Stimulated activated CD8-positive, alpha-beta memory T cell treated with anti-CD3 and anti-CD28 coated beads, Interleukin-7, amount 100 ng/mL, for 4 hours (primary cell): Measurements from ENCODE around the gene BNC2.

Source experiments
- DNase-seq, 2 donors: peaks; one replicate each; pipeline ENCODE4 v3.0.0-alpha.2; 2020; ENCODE audit warnings: low read depth in 2 of 2

The BNC2 gene

GRCh38 chr9:16755467-16756160 lies 114.9 kb downstream of the BNC2 start:
- DNase-seq: no peak

- no peak for DNase-seq
Measured at GRCh38 chr9:16754662-16755061, 115.8 kb downstream of the BNC2 start.

DNA sequence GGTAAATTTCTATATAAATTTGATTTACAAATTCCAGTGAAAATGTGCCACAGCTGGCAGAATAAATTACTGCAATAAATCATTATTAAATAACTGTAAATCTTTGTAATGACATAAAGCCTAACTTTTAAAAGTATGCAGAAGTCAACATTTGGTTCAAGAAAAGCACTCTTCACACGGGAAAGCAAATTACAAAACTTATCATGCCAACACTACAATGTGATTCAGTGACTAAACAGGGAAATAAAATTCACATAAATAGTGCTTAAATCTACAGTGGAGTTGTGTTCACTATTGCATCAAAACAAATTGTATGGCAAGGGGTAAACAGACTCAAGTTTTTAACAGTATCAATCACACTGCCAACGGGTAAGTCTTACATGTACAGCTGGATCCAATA lies 117.2 kb downstream of the BNC2 start:
- DNase-seq: no peak

DNA sequence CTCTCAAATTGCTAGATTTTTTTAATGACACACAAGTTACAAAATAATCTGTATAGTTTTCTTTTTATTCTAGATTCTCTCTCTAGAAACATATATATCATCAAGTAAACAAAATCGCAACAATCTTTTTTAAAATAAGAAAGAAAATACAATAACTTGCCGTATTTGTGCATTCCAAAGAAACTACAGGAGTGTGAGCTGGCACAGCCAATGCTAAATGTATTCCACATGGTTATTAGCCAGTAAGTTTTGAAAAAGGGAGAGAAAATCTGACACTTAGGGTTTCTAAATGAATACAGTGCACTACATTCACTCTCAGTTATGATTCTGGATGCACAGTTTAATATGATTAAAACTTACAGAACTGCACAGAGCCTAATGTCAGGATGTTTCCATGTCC lies 117.9 kb downstream of the BNC2 start:
- DNase-seq: no peak

GRCh38 chr9:16750553-16750952 lies 119.9 kb downstream of the BNC2 start:
- no peak for DNase-seq

- no peak for DNase-seq
Measured at GRCh38 chr9:16745359-16745758, 125.1 kb downstream of the BNC2 start.

- DNase-seq: no peak
Measured at GRCh38 chr9:16744394-16744793, 126.1 kb downstream of the BNC2 start.

GRCh38 chr9:16743375-16743774 lies 127.1 kb downstream of the BNC2 start:
- no peak for DNase-seq

GRCh38 chr9:16735001-16735400 lies 135.5 kb downstream of the BNC2 start:
- no peak for DNase-seq

DNA sequence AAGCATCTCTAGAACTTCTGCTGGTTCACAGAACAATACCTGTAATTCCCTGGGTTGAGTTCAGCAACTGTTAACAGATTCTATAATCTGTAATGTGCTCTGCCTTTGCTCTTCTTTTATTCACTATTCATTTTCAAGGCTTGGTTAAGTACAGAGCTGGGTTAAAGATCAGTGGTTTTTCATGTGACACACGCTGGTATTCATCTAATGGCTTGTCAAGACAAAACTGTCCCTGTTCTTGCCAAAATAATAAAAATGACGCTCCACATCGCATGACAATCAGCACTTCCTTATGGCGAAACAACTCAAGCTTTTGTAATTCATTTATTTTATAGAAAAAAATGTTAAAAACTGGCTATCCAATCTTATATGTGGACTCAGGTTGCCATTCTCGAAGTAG lies 137.9 kb downstream of the BNC2 start:
- no peak for DNase-seq

DNA sequence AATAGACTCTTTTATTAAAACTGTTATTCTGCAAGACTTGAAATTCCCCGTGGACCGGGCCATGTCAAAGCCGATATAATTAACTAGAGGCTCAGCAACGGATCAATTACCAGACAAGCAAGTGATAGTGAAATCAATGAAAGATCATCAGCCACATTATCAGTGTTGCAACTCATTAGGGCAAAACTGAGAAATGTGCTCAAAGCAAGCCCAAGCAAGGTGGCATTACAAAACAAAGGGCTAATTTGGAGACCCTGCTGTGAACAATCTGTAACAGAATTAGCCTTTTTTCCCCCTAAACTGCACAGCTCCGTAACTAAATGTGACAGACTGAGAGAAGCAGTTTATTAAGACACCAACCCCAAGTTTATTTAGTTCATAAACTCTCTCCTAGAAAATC lies 140.3 kb downstream of the BNC2 start:
- DNase-seq: no peak

GRCh38 chr9:16729651-16730050 lies 140.8 kb downstream of the BNC2 start:
- DNase-seq: no peak

GRCh38 chr9:16728137-16728508 lies 142.3 kb downstream of the BNC2 start:
- DNase-seq: no peak

DNA sequence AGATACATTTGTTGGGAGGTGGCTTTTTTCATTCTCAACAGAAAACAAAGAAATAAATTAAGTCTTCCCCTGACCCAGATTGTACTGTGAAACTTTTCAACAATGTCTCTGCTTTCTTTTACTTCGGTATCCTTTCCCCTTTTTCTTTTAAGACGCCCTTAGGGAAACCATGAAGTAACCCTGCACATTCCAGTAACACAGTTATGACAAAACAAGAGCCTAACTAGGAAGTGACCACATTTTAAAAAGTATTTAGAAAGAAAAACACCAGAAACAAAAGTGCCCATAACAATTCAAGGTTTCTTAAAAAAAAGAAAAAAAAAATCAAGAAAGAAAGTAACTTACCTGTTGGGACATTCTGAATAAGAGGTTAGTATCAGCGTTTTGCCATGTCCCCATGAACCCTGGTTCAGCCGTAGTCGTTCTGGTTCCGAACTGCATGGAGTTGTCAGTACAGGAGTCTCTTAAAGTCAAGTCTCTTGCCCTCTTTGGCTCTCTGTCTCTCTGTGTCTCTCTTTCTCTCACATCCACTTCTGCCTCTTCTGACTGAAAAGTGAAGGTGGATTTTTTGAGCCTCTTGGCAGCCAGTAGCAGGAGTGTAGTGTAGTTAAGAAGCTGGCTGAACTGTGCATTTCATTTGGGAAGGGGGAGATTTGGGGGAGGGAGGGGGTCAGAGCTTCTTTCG lies 142.9 kb downstream of the BNC2 start:
- DNase-seq: no peak

DNA sequence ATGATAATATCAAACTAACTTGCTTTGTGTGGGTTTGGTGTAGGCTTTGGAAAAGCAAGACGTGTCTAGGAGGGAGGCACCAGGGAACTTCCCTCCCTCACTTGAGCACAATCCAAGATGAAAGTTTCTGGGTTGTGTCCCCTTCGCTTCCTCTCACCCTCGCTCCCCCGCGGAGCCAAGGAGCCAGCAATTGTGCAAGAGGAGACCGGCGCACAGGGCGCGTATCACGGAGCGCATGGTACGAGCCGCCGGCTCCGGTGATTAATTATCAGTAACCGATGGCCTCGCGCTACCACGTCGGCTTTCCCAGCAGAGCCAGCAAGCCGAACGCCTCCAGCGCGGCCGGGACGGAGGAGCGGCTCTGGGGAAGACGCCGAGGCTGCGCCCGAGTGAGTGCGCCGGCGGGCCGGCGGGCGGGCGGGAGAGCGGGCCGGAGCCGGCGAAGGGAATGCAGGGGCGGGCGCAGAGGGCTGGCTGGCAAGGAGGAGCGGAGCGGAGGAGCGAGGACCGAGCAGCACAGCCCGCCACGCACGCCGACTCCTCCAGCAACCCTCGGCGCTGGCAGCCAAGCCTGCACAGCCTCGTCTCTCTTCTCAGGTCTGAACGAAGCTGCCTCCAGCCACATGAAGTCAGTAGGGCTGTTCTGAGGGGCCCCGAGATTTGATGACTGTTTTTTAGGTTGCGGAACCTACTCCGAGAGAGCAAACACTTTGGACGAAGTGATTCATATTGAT lies 143.6 kb downstream of the BNC2 start:
- no peak for DNase-seq

GRCh38 chr9:16726029-16726428 lies 144.4 kb downstream of the BNC2 start:
- DNase-seq: no peak

GRCh38 chr9:16725066-16725465 lies 145.4 kb downstream of the BNC2 start:
- DNase-seq: no peak

DNA sequence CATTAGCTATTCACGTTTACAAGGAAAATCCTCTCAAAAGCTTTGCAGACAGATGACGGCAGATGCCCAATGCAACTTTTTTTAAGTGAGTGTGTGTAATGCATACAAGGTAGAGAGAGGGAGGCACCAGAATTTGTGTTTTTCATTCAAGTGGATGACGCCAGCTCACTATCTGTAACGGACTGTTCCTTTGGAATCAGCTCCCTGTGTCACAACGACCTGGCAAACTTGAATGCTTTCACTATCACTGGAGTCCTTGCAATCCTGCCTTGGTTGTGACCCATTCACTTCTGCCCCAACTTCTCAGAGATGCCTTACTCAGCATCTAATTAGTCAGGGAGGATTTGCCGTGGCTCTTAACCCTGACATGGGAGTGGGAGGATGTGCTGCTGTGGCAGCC lies 148.5 kb downstream of the BNC2 start:
- no peak for DNase-seq

- DNase-seq: no peak
Measured at GRCh38 chr9:16720386-16720785, 150.1 kb downstream of the BNC2 start.

- no peak for DNase-seq
Measured at GRCh38 chr9:16719921-16720320, 150.5 kb downstream of the BNC2 start.

GRCh38 chr9:16718952-16719351 lies 151.5 kb downstream of the BNC2 start:
- no peak for DNase-seq

DNA sequence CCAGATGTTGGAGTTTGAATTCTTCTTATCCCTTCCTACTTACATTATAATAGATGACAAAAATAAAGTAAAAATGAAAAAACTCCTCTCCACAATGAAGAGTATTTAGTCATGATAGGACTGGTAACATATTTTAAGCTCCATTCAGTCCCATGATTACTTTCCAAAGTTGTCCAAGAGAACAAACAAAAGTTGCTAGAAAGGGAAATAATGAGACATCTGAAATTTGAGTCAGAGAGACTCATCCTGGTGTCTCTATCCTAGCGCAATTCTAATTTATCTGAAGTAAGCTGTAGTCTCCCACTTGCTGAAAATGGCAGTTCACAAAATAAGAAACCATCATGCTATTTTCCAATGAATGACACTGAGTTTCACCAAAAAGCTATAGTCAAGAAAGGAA lies 152.2 kb downstream of the BNC2 start:
- DNase-seq: no peak

GRCh38 chr9:16716601-16717000 lies 153.9 kb downstream of the BNC2 start:
- DNase-seq: no peak
